T47D (cell line): Measurements from ENCODE around the gene SH3GLB2.
A peak's percentile ranks its signal among the peaks of the same experiment; 100 is the strongest.
"Not testable (repeated sequence)": the region's sequence is repeated elsewhere in the genome, so short reads cannot be mapped to it uniquely, and the experiment has no call there.

Source experiments
- DNase-seq, 2 experiments: peaks; one replicate each; pipeline versions ENCODE4 v3.0.0 to v3.0.0-alpha.2; 2011 to 2012; ENCODE audit warnings: low read depth in 1 of 2, low spot score in 1 of 2
- JUND ChIP-seq: IDR thresholded peaks from 2 replicates; pipeline ENCODE4 v1.6.1; 2012; ENCODE audit warnings: low read depth
- in situ Hi-C: cut with HindIII; loops from 2 replicates; pipeline ENCODE4 v1.10.0; 2016; ENCODE audit warnings: low sequenced_read_pairs, low pct_unique_long_range_greater_than_20kb

Gene SH3GLB2

DNA sequence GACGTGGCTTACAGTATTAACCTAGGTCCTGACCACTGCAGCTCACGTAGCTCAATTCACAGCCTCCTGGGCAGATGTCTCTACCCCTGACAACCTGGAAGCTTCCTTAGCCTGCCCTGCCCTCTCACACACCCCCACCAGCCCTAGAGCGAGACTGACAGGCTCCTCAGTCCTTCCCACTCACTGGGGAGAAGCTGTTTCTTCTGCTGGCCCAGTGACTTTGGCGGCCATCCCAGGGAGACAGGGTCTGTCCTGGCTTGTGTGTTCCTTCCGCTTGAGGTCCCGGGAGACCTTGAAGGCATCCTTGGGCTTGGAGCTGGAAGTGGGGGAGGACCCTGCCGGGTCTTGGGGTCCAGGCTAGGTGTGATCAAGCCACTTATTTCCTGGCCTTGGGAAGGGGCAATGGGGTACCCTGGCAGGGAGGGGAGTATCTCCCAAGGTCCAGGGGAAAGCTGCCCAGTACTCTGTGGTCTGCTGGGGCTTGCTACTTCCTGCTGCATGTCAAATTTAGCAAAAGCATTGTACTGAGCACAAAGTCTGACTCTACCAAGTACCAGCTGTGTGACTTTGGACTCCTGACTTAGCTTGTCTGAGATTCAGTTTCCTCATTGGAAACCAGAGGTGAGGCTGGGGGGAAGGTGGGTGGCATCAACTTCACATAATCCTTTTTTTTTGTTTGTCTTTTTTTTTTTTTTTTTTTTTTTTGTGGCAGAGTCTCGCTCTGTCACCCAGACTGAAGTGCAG is 10.2 kb upstream of the SH3GLB2 start:
- DNase-seq, result no peak
- TF ChIP-seq JUND, result no peak
- in situ Hi-C loops, result no loop called here

DNA sequence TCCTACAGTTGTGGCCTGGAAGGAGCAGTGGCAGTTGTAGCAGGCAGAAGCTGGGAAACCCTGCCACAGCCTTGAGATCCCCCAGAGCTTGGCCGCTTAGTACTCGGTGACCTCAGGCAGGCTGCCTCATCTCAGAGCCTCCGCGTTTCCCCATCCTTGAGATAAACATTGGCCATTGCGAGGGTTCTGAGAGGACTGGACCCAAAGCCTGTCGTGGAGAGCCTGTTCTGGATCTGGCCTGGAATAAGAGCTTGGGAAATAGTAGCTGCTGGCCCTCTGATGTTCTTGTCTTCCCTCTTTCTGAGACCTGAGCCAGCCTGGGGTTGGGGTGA is 9.6 kb upstream of the SH3GLB2 start:
- in situ Hi-C loops, result no loop called here
- TF ChIP-seq JUND, result no peak
- no peak for DNase-seq

DNA sequence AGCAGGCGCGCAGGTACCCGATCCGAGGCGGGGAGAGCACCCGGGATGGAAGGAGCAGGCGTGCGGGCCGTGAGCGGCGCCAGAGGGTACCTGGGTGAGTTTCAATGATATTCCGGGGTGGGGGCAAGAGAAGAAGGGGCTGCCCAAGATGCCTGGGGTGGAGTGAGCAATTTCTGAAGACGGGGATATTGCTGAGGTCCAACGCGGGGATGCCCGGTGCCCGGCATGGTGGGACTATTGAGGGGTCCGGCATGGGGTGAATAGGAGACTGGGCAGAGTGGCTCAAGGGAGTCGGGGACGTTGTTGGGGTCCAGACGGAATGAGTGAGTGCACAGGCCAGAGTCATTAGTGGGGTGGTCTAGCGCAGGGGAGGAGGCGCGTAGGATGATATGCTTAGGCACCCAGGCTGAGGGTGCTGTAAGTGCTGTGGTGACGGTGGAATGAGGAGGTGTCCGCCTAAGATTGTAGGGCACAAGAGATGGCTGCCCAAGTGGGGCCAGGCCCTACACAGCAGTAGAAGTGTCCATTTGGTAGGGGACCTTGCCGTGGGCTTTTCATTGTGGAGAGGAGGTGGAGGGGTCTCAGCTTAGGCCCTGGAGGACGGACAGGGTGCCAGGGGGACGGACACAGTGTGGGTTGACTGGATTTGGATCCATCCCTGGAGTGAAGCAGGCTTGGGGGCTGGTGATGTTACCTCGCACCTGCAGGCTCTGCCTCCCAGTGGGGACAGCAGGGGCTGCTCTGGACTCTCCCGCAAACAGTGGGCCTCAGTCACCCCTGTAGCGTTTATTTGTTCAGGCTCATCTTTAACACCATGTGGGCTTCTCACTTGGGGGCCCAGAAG is 9.0 kb upstream of the SH3GLB2 start:
- DNase-seq, result no peak
- TF ChIP-seq JUND, result no peak
- in situ Hi-C loops, result no loop called here

DNA sequence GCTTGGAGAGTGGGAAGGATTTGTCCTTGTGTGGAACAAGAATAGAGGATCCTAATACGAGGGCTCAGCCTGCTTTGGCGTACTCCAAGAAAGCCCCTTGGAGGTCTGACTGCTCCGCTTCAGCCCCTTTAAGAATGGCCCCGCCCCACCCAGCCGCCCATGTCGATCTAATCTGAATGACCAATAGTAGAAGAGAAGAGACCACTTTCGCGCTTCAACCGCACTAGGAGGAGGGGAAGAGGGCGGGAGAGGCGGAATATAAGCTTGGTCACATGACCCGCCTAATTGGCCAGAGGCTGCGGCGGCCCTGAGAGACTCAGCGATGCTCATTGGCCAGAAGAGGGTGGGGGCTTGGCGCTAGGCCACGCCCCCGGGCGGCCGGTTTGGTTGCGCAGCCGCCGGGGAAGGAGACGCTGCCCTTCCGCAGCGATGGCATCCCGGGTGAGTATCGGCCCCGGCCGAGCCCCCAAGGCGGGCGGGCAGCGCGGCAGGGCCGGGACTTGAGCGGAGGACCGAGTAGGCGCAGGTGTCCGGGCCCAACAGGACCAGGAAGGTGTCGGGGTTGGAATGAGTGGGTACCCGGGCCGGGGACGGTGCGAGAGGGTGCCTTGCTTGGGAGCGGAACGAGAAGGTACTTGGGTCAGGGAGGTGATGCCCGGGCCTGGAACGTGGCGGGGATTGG is 8.3 kb upstream of the SH3GLB2 start, which contains the start of gene MIGA2:
Gene MIGA2, plus strand, starts transcription at position 386 of the 682 bp plus-strand sequence. CDS start 3,969 bp downstream, outside the sequence.
- TF ChIP-seq JUND, result no peak
- in situ Hi-C loops, result no loop called here
- DNase-seq, result peak; percentile 100

DNA sequence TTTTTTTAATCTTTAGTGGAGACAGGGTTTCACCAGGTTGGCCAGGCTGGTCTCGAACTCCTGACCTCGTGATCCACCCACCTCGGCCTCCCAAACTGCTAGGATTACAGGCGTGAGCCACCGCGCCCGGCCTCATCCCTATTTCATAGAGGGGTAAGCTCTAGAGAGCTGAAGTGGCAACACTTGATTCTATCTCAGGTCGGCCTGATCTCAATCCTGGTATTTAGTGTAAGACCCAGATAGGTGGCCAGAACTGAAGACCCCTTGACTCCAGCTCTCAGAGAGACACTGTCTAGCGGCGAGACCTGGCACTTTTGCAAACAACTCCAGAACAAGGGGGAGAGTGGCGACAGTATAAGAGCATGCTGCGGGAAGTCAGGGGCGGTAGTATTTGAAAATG is 7.7 kb upstream of the SH3GLB2 start:
- in situ Hi-C loops, DNase-seq: not testable (repeated sequence)

DNA sequence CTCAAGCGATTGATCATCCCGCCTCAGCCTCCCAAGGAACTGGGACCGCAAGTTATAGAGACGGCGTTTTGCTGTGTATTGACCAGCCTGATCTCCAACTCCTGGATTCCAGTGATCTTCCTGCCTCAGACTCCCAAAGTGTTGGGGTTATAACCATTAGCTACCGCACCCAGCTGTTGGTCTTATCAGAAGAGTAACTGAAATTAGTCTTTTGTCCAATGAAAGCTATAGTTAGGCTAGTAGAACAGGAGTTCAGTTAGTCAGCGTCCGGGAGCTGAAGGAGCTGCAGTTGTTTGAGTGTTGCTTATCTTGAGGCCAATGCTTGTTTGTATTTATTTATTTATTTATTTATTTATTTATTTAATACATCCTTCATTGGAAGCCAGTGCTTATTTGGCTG is 5.1 kb upstream of the SH3GLB2 start:
- in situ Hi-C loops, result no loop called here
- no peak for DNase-seq

DNA sequence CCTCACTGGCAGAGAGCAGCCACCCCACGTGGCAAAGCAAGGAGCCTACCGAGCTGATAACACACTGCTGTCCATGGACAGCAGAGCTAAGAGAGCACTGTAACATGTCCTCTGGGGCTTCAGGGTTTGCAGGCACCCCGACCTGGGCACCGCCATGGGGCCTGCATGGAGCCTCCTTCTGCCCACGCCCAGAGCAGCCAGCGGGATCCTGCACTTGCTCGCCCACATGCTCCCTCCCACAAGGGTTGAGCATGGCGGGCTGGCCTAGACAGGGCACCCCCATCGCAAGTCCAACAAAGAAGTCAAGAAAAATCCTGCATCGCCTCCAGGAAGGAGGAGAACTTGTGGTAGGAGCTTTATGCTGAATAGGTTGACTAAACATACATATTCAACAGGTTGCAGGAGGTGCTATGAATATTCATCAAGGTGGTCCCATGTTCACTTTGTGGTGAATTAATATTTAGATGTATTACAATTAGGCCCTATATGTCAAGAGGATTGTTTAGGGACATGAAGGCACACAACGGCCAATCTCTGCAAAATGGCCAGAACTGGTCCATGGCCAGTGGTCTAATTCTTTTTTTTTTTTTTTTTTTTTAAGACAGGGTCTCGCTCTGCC is 4.5 kb upstream of the SH3GLB2 start:
- no peak for TF ChIP-seq JUND
- in situ Hi-C loops, result no loop called here
- DNase-seq, result no peak

More for the DNA sequence above, 5.1 kb upstream of the SH3GLB2 start:
- no peak for TF ChIP-seq JUND

DNA sequence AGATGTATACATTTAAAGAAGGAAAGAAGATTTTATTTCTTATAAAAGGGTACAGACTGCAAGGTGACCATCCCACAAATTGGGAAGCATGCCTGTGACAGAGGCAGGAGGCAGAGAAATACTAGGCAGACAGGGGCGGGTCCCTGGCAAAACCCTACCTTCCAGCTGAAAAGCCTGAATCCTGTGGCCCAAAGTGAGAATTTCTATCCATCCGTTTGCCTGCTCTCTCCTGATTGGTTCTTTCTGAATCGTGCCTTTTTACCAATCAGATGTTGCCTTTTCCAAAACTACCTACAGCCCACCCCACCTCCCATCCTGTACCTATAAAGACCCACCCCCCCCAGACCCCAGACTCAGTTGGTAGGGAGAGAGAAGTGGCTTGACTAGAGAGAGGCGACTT is 3.4 kb upstream of the SH3GLB2 start:
- in situ Hi-C loops, result no loop called here
- no peak for DNase-seq
- no peak for TF ChIP-seq JUND

DNA sequence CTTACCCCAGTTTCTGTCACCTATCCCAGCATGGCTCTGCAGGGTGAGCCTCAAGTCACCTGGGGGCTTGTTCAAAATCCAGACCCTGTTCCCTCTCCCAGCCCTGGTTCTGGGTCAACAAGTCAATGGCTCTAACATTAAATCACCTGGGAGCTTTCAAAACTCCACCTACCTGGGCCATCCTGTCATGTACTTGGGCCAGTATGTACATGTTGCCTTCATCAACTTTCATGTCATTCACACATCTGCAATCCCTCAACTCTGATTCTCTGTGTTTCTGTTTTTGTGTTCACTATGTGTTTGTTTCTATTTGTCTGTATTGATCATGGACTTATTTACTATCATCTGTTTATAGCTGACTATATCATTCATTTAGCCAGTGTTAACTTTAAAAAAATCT is 2.1 kb upstream of the SH3GLB2 start:
- in situ Hi-C loops, result no loop called here
- no peak for TF ChIP-seq JUND

DNA sequence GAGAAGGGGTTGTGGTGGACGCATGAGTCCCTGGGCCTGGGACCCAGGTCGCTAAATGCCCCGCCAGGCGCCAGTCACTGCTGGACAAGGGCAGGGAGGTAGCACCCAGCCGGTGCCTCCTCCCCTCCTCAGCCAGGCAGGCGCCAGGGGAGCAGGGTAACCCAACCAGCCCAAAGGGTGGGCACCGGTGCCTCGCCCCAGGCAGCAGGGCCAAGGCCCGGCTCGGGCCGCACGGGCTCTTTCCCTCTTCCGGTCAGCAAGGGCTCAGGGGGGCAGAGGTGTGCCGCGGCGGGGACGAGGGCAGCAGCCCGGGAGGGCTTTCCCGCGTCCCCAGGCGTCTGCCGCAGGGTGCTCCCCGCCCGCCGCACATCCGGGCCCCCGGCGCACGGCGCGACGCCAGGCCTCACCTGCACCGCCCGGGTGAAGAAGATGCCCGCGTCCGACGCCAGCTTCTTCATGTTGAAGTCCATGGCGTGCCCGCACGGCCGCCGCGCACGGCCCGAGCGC is 393 bp downstream of the SH3GLB2 start:
- TF ChIP-seq JUND, result no peak
- in situ Hi-C loops, result no loop called here
- DNase-seq, result peak in 1 of 2 experiments; percentile 71

More for the DNA sequence above, 2.1 kb upstream of the SH3GLB2 start:
- DNase-seq, result no peak

DNA sequence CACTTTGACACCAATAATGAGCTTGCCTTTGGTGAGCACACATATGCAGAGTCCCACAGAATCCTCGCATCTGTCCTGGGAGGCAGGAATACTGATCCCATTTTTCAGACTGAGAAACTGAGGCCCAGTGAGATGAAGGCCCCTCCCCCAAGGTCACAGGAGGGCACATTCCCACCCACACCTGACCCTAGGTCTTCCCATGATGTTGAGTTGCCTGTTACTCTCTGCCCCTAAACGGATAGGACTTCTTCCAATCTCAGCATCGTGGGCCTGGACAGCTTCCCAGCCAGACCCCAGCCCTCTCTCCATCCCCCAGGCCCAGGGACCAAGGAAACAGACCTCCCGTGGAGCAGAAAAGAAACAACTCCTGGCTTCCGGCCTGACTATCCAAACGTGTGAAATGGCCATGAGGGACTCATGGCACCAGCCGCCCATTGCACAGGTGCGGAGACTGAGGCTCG is 877 bp downstream of the SH3GLB2 start:
- DNase-seq, result no peak
- no peak for TF ChIP-seq JUND
- in situ Hi-C loops, result no loop called here
